ENCODE data around the gene GUCY2F.
A peak's percentile ranks its signal among the peaks of the same experiment; 100 is the strongest.

The GUCY2F gene

GRCh38 chrX:109398061-109398460, 83.8 kb downstream of the GUCY2F start:
- DNase-seq: no peak

- DNase-seq: no peak
Observed at GRCh38 chrX:109393859-109394258, 88.0 kb downstream of the GUCY2F start.

- no peak for DNase-seq
Observed at GRCh38 chrX:109392895-109393294, 89.0 kb downstream of the GUCY2F start.

- no peak for DNase-seq
Observed at GRCh38 chrX:109390556-109390955, 91.3 kb downstream of the GUCY2F start.

GRCh38 chrX:109389917-109390316, 92.0 kb downstream of the GUCY2F start:
- no peak for DNase-seq

GRCh38 chrX:109384699-109385098, 97.2 kb downstream of the GUCY2F start:
- DNase-seq: no peak

- no peak for DNase-seq
Observed at GRCh38 chrX:109382332-109382731, 99.6 kb downstream of the GUCY2F start.

GRCh38 chrX:109378281-109378680, 103.6 kb downstream of the GUCY2F start:
- DNase-seq: no peak

- DNase-seq: no peak
Observed at GRCh38 chrX:109374262-109374960, 107.5 kb downstream of the GUCY2F start.

GRCh38 chrX:109373468-109373867, 108.4 kb downstream of the GUCY2F start:
- DNase-seq: no peak

- no peak for DNase-seq
Observed at GRCh38 chrX:109372716-109373115, 109.2 kb downstream of the GUCY2F start.

- DNase-seq: no peak
Observed at GRCh38 chrX:109372291-109372690, 109.6 kb downstream of the GUCY2F start.

GRCh38 chrX:109362101-109362500, 119.8 kb downstream of the GUCY2F start:
- DNase-seq: no peak

GRCh38 chrX:109360301-109360700, 121.6 kb downstream of the GUCY2F start:
- no peak for DNase-seq

- DNase-seq: no peak
Observed at GRCh38 chrX:109357706-109358105, 124.2 kb downstream of the GUCY2F start.

GRCh38 chrX:109356684-109357083, 125.2 kb downstream of the GUCY2F start:
- DNase-seq: no peak

- DNase-seq: no peak
Observed at GRCh38 chrX:109352066-109352588, 129.8 kb downstream of the GUCY2F start.

- DNase-seq: no peak
Observed at GRCh38 chrX:109351557-109351956, 130.3 kb downstream of the GUCY2F start.

GRCh38 chrX:109350551-109350950, 131.3 kb downstream of the GUCY2F start:
- peak in 3 of 56 donors; percentile 0 to 1 (median 0) for DNase-seq

GRCh38 chrX:109350051-109350450, 131.8 kb downstream of the GUCY2F start:
- no peak for DNase-seq

- DNase-seq: no peak
Observed at GRCh38 chrX:109347632-109348031, 134.3 kb downstream of the GUCY2F start.

GRCh38 chrX:109346491-109346890, 135.4 kb downstream of the GUCY2F start:
- DNase-seq: no peak

GRCh38 chrX:109345856-109346255, 136.0 kb downstream of the GUCY2F start:
- no peak for DNase-seq

GRCh38 chrX:109344678-109345077, 137.2 kb downstream of the GUCY2F start:
- no peak for DNase-seq

All from amygdala (tissue), 56 donors.